Naive thymus-derived CD8-positive, alpha-beta T cell (primary cell): ENCODE results near the gene STT3A. TPM values are rescaled to one million over a fixed set of nuclear protein-coding genes. Genes with fewer than 3 reads are reported as not detected.

ENCODE experiments used
- ATAC-seq, 2 donors: fragments of 150-1000 bp; cut with Tn5 transposase in 1 of 2; sonication (Bioruptor Pico), chemical (Tn5 transposase) in 1 of 2; 1 replicate in 1 of 2; 2 replicates in 1 of 2; pipeline ENCODE4 v1.10.0; 2021; ENCODE audit warnings: mild to moderate bottlenecking in 2 of 2, moderate library complexity in 2 of 2
- POLR2A ChIA-PET: fragments of 350-600 bp; sonication (Branson Sonifier 250); formaldehyde crosslinking; loops from one replicate; lab custom pipeline; 2021; ENCODE audit warnings: antibody characterized with exemption; lab: Charles Lee
- DNase-seq, 10 donors: peaks; one replicate each; pipeline versions ENCODE4 v3.0.0 to v3.0.0-alpha.2; 2020 to 2022
- H3K27ac Mint-ChIP-seq, 10 donors: one replicate each; pipeline ENCODE4 v1.8.0; 2020 to 2022; ENCODE audit warnings: mild to moderate bottlenecking in 10 of 10, mixed read lengths in 10 of 10, moderate library complexity in 4 of 10, inconsistent platforms in 1 of 10
- H3K27me3 Mint-ChIP-seq, 5 donors: one replicate each; pipeline ENCODE4 v1.8.0; 2021 to 2022; ENCODE audit warnings: mixed read lengths in 5 of 5
- H3K36me3 Mint-ChIP-seq, 3 donors: one replicate each; pipeline ENCODE4 v1.8.0; 2020 to 2022; ENCODE audit warnings: mixed read lengths in 3 of 3, mild to moderate bottlenecking in 2 of 3, inconsistent platforms in 1 of 3
- H3K4me1 Mint-ChIP-seq, 4 donors: one replicate each; pipeline ENCODE4 v1.8.0; 2021 to 2022; ENCODE audit warnings: mixed read lengths in 4 of 4
- H3K4me3 Mint-ChIP-seq, 10 donors: one replicate each; pipeline ENCODE4 v1.8.0; 2020 to 2022; ENCODE audit warnings: mild to moderate bottlenecking in 10 of 10, mixed read lengths in 10 of 10, moderate library complexity in 6 of 10, inconsistent platforms in 1 of 10
- H3K9me3 Mint-ChIP-seq, 9 donors: one replicate each; pipeline ENCODE4 v1.8.0; 2020 to 2022; ENCODE audit warnings: mixed read lengths in 9 of 9, mild to moderate bottlenecking in 3 of 9, inconsistent platforms in 1 of 9, moderate library complexity in 1 of 9
- polyA plus RNA-seq, 3 donors: library from polyadenylated mRNA; unstranded; fragments of 300-500 nt; fragmentation: Illumina TruSeq; gene quantifications; one replicate each; pipeline ENCODE4 v1.2.3, GENCODE V29; 2021
- total RNA-seq, 8 experiments: library from RNA in 2 of 8; stranded (reverse) in 2 of 8; gene quantifications; one replicate each; pipeline ENCODE4 v1.2.3 and lab custom pipeline; 2021 to 2026

STT3A gene
- total RNA-seq, result 10 to 100 TPM; 57.0 to 64.5 TPM
- polyA plus RNA-seq, result 10 to 100 TPM; 36.8 to 53.4 (median 40.1) TPM
- 32.0 to 122 (median 60.0) reads per million in 6 experiments for total RNA-seq (lab: John Stamatoyannopoulos, UW)

DNA sequence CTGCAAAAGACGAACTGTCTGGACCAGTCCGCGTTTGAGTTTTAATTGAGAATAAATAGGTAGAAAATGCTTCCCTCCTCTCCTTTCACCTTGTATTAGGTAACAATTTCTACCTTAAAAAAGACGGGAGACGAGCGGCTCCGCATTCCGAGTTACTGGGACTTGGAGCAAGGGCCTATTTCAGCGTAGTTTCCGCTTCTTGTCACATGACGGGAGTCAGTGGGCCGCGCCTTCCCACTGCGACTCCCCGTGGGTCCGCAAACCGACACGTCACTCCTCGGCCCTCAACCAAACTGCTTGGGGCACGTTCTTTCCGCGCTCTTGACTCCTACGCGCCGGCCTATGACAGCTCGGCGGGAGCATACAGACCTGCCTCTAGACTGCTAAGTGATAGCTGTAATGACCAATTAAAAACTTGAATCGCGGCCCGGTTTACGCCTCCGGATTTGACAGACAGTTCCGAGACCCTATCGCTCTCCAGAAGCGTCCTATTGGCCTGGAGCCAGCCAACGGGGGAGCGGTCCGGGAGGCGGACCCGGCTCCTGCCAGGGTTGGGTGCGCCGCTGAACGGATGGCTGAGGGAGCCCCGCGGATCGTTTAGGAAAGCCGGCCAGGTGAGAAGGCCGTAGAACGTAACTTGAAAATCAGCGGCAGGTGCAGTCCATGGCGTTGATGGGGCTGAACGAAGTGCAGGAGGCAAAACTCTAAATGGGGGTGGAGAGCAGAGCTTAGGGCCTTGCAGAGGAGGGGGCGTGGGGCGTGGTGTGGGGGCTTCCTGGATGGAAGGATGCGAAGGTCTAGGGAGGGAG, at the start of gene STT3A:
Gene STT3A, plus strand, starts transcription at position 548 of the 809 bp plus-strand sequence. CDS start 3,064 bp downstream, outside the sequence.
- POLR2A ChIA-PET, result interaction anchor here (0.8 to 3.8 kb wide), 14 partner anchors 8 to 970 kb away, joined by 3 to 59 read pairs (median 6); partner anchors contain the start of genes CCDC15, CHEK1, EI24 and HYLS1
- ATAC-seq (peak; percentile 94 to 95), DNase-seq (peak; percentile 91 to 100 (median 98))
- H3K9me3 Mint-ChIP-seq, result no peaks in the 10 kb centered on the region
- peak within 1 kb of the TSS; percentile 97 to 100 (median 98) for H3K27ac Mint-ChIP-seq
- H3K36me3 Mint-ChIP-seq, result peaks cover 0 to 21% (median 2%) of the 10 kb centered on the region in 3 donors
- H3K4me3 Mint-ChIP-seq, result peak within 1 kb of the TSS; percentile 85 to 98 (median 95)
- peaks cover 29 to 56% (median 50%) of the 10 kb centered on the region in 4 donors for H3K4me1 Mint-ChIP-seq
- no peaks in the 10 kb centered on the region for H3K27me3 Mint-ChIP-seq

DNA sequence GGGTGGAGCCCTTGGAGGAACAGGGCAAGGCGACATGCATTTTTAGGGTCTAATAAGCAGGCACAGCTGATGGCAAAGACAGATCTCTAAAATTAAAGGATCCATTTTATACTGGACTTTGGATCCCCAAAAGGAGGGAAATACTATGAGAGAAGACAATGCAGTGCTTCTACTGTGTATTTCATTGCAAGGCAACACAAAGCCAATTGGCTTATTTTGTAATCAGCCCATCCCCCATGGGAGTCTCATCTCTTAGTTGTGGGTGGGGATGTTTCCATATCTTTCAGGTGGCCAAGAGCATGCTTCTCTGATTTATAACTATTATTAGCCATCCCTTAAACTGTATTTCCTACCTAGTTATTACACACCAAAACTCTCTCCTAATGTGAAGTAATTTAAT, 41.9 kb upstream of the STT3A start:
- POLR2A ChIA-PET, result no interaction called here
- H3K27ac Mint-ChIP-seq, result no peak overlapping the region
- no peaks in the 10 kb centered on the region for H3K27me3 Mint-ChIP-seq
- peaks cover 0 to 52% (median 38%) of the 10 kb centered on the region in 9 donors for H3K9me3 Mint-ChIP-seq
- peaks cover 0 to 39% (median 32%) of the 10 kb centered on the region in 3 donors for H3K36me3 Mint-ChIP-seq
- H3K4me1 Mint-ChIP-seq, result no peaks in the 10 kb centered on the region
- H3K4me3 Mint-ChIP-seq, result no peak overlapping the region
- DNase-seq, result no peak
- no peak for ATAC-seq

DNA sequence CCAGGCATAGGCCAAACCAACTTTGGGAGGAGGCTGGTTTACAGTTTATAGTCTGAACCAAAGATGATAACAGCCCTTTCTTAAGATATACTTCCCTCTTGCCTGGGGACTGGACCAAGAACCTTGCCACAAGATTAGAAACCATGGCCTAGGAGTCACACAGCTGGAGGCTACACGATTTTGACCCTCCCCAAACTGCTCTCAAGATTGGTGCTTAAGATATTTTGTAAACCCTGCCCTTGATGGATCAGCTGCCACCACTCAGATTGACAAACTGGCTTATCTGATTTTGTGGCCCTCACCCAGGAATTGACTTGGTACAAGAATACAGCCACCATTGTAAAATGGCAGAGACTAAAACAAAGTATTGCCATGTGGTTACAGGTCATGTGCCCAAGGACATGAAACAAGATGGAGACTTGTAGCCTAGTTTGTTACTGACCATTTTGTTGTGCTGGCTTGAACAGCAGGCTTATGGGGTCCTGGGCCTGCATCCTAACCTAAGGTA, 40.8 kb upstream of the STT3A start:
- ATAC-seq (no peak), DNase-seq (no peak)
- no peak overlapping the region for H3K4me3 Mint-ChIP-seq
- H3K27me3 Mint-ChIP-seq, result no peaks in the 10 kb centered on the region
- H3K27ac Mint-ChIP-seq, result no peak overlapping the region
- POLR2A ChIA-PET, result no interaction called here
- no peaks in the 10 kb centered on the region for H3K4me1 Mint-ChIP-seq
- H3K36me3 Mint-ChIP-seq, result peaks cover 0 to 43% (median 32%) of the 10 kb centered on the region in 3 donors
- H3K9me3 Mint-ChIP-seq, result peaks cover 0 to 59% (median 39%) of the 10 kb centered on the region in 9 donors

DNA sequence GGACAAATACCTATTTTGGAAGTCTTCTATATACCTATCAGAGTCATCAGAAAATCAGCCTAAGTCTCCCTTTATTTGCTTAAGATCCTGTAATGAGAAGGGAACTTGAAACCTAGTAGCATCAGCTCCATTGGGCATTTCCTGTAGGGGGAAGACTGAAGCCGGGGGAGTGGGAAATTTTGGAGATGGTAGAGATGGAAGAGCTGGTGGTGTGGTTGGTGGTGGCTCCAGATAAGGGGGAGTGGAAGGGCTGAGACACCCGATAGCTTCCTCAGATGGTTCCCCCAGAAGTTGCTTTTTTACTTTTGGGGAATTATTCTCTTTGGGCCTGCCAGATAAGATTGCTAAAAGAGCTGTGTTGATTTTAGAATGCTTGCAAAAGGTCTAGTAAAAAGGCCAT, 39.7 kb upstream of the STT3A start:
- no peak for DNase-seq
- Mint-ChIP-seq H3K4me1 (no peaks in the 10 kb centered on the region), H3K36me3 (peaks cover 0 to 43% (median 32%) of the 10 kb centered on the region in 3 donors), H3K27ac (no peak overlapping the region), H3K27me3 (no peaks in the 10 kb centered on the region), H3K4me3 (no peak overlapping the region), H3K9me3 (peaks cover 0 to 59% (median 39%) of the 10 kb centered on the region in 9 donors)
- ATAC-seq, result no peak
- POLR2A ChIA-PET, result no interaction called here

- H3K9me3 Mint-ChIP-seq, result peaks cover 0 to 59% (median 39%) of the 10 kb centered on the region in 9 donors
- POLR2A ChIA-PET, result no interaction called here
- H3K27me3 Mint-ChIP-seq, result peaks cover 0 to 3% (median 0%) of the 10 kb centered on the region in 5 donors
These were observed 39.3 kb upstream of the STT3A start for GRCh38 chr11:125553357-125553756.

DNA sequence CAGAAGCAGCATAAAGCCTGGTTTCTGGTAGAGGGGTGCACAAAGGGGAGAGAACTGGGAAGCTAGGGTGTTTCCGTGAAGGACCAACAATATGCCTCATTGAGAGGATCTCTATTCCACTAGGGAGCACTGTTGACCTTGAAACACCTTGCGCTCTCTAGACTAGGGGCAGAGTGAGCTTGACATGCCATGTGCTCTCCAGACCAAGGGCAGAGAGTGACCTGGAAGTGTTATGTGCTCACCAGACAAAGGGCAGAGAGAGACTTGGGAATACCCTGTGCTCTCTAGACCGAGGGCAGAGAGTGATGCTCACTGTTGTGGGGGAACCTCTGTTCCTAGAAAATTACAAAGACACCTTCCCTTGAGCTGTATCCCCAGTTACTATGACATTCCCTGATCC, 38.6 kb upstream of the STT3A start:
- H3K4me1 Mint-ChIP-seq, result no peaks in the 10 kb centered on the region
- ATAC-seq, result no peak
- H3K36me3 Mint-ChIP-seq, result peaks cover 0 to 43% (median 32%) of the 10 kb centered on the region in 3 donors
- no peak for DNase-seq
- peaks cover 0 to 3% (median 0%) of the 10 kb centered on the region in 5 donors for H3K27me3 Mint-ChIP-seq
- H3K27ac Mint-ChIP-seq, result no peak overlapping the region
- no peak overlapping the region for H3K4me3 Mint-ChIP-seq
- POLR2A ChIA-PET, result interaction anchor here (0.6 kb wide), 1 partner anchor 1811 kb away, joined by 4 read pairs; no protein-coding TSS in a partner anchor
- peaks cover 0 to 59% (median 39%) of the 10 kb centered on the region in 9 donors for H3K9me3 Mint-ChIP-seq

More at GRCh38 chr11:125553357-125553756, 39.3 kb upstream of the STT3A start:
- H3K36me3 Mint-ChIP-seq, result peaks cover 0 to 43% (median 32%) of the 10 kb centered on the region in 3 donors
- no peak overlapping the region for H3K27ac Mint-ChIP-seq
- H3K4me1 Mint-ChIP-seq, result no peaks in the 10 kb centered on the region
- DNase-seq (no peak), ATAC-seq (no peak)
- H3K4me3 Mint-ChIP-seq, result no peak overlapping the region

DNA sequence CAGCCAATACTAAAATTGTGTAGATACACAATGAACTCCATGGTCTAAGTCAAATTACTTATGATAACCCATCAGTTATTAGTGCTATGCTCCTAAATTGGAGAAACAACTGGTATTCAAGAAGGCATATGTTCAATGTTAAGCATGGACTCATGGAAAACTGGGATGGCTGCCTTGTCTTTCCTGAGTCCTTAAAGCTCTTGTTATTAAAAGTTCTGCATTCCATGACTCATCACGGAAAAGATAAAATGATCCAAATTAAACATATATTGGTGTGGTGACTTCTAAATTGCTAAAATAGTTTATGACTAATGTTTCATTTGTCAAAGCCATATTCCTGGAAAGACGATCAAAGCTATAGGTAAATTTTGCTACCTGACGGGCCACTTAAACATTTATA, 32.8 kb upstream of the STT3A start:
- peak overlapping the region in 1 of 10 donors; percentile 12 for H3K27ac Mint-ChIP-seq
- no peak overlapping the region for H3K4me3 Mint-ChIP-seq
- peaks cover 0 to 3% (median 0%) of the 10 kb centered on the region in 5 donors for H3K27me3 Mint-ChIP-seq
- H3K4me1 Mint-ChIP-seq, result no peaks in the 10 kb centered on the region
- ATAC-seq, result no peak
- no peak for DNase-seq
- H3K36me3 Mint-ChIP-seq, result peaks cover 0 to 12% (median 0%) of the 10 kb centered on the region in 3 donors
- peaks cover 0 to 17% (median 9%) of the 10 kb centered on the region in 9 donors for H3K9me3 Mint-ChIP-seq
- POLR2A ChIA-PET, result no interaction called here

- peaks cover 0 to 3% (median 0%) of the 10 kb centered on the region in 5 donors for H3K27me3 Mint-ChIP-seq
These were observed 30.7 kb upstream of the STT3A start for GRCh38 chr11:125561924-125562323.

GRCh38 chr11:125562430-125562829, 30.2 kb upstream of the STT3A start:
- Mint-ChIP-seq H3K9me3 (no peaks in the 10 kb centered on the region), H3K27me3 (peaks cover 0 to 3% (median 0%) of the 10 kb centered on the region in 5 donors), H3K27ac (no peak overlapping the region), H3K4me1 (peaks cover 5 to 14% (median 11%) of the 10 kb centered on the region in 4 donors), H3K36me3 (no peaks in the 10 kb centered on the region), H3K4me3 (no peak overlapping the region)
- POLR2A ChIA-PET, result no interaction called here
- no peak for DNase-seq
- no peak for ATAC-seq

More at GRCh38 chr11:125561924-125562323, 30.7 kb upstream of the STT3A start:
- Mint-ChIP-seq H3K9me3 (no peaks in the 10 kb centered on the region), H3K27ac (no peak overlapping the region), H3K4me3 (no peak overlapping the region), H3K4me1 (peaks cover 3 to 10% (median 6%) of the 10 kb centered on the region in 4 donors), H3K36me3 (no peaks in the 10 kb centered on the region)
- POLR2A ChIA-PET, result no interaction called here
- no peak for DNase-seq
- ATAC-seq, result no peak

DNA sequence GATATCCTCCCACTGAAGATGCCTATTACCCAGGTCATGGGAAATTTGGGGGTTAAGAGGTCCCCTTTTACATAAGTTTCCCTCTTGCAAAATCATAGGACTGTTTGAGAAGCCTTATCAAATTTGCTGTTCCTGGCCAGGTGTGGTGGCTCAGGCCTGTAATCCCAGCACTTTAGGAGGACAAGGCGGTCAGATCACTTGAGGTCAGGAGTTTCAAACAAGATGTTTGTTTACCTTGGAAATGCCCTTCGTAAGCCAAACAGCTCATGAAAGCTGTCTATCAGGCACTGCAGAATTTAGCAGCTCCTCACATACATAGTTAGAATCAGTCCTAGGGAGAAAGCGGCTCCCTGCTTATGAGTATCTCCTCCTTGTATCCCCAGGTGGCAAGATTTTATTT, 28.3 kb upstream of the STT3A start:
- Mint-ChIP-seq H3K27ac (no peak overlapping the region), H3K27me3 (no peaks in the 10 kb centered on the region), H3K4me1 (peaks cover 7 to 17% (median 13%) of the 10 kb centered on the region in 4 donors), H3K4me3 (no peak overlapping the region), H3K36me3 (no peaks in the 10 kb centered on the region), H3K9me3 (no peaks in the 10 kb centered on the region)
- ATAC-seq, result no peak
- POLR2A ChIA-PET, result no interaction called here
- no peak for DNase-seq

- DNase-seq (no peak), ATAC-seq (no peak)
- Mint-ChIP-seq H3K27me3 (no peaks in the 10 kb centered on the region), H3K9me3 (no peaks in the 10 kb centered on the region), H3K36me3 (no peaks in the 10 kb centered on the region), H3K4me3 (peak overlapping the region in 4 of 10 donors; percentile 24 to 64 (median 46)), H3K4me1 (peaks cover 10 to 32% (median 28%) of the 10 kb centered on the region in 4 donors), H3K27ac (peak overlapping the region in 6 of 10 donors; percentile 23 to 91 (median 59))
- POLR2A ChIA-PET, result interaction anchor here (2.8 kb wide), 1 partner anchor 26 kb away, joined by 17 read pairs; the partner anchor contains the start of gene STT3A
These were observed 26.4 kb upstream of the STT3A start for GRCh38 chr11:125566235-125566634.
